Measurements from ENCODE around the gene AFF1.
"Not testable (repeated sequence)": the region's sequence is repeated elsewhere in the genome, so short reads cannot be mapped to it uniquely, and the experiment has no call there.

The AFF1 gene

GRCh38 chr4:86977621-86978184, 42.9 kb downstream of the AFF1 start:
- DNase-seq (ENCODE audit: low read depth) = no peak

- DNase-seq (ENCODE audit: low read depth) = no peak
Measured at GRCh38 chr4:86978709-86979108, 43.9 kb downstream of the AFF1 start.

DNA sequence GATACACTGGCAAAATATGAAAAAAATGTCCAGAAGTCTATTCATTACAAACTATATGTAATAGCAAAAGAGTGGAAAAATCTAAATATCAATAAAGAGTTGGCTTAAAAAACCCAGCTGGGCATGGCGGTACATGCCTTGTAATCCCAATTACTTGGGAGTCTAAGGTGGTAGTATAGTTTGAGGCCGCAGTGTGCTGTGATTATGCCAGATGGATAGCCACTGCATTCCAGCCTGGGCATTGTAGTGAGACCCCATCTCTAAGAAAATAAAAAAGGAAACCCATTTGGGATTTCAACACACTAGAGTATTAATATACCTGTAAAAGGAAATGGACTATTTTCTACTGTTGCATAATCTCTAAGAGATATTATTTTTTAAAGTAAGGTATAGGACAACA, 45.4 kb downstream of the AFF1 start:
- DNase-seq (ENCODE audit: low read depth) = no peak

DNA sequence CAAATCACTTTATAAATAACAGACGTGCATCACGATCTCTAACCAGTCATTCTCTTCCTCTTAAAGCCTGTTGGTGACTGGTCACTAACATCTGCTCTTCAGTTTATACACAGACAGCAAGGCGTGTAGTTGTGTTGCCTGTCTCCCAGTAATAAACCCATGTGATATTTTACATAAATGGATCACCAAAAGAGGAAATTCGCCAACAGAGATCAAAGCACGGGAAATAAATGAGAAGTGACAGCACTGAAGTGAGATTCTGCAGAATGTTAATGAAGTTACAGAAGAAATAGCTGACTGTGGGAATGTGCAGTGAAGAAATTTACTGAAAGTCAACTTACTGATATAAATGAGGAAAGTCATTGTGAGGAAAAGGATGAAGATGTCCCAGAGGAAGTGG, 47.0 kb downstream of the AFF1 start:
- DNase-seq (ENCODE audit: low read depth) = no peak

DNA sequence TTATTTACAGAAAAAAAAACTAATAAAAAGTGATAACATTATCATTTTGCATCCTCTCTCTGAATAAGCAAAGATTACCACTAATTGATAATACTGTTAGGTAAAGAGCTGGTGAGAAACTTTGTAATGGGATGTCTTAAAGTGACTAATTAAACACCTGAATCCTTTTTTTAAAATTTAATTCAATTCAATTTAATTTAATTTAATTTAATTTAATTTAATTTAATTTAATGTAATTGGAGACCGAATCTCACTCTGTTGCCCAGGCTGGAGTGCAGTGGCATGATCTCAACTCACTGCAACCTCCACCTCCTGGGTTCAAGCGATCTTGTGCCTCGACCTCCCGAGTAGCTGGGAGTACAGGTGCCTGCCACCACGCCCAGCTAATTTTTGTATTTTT, 51.0 kb downstream of the AFF1 start:
- DNase-seq (ENCODE audit: low read depth) = not testable (repeated sequence)

GRCh38 chr4:86989658-86990057, 54.8 kb downstream of the AFF1 start:
- DNase-seq (ENCODE audit: low read depth) = not testable (repeated sequence)

DNA sequence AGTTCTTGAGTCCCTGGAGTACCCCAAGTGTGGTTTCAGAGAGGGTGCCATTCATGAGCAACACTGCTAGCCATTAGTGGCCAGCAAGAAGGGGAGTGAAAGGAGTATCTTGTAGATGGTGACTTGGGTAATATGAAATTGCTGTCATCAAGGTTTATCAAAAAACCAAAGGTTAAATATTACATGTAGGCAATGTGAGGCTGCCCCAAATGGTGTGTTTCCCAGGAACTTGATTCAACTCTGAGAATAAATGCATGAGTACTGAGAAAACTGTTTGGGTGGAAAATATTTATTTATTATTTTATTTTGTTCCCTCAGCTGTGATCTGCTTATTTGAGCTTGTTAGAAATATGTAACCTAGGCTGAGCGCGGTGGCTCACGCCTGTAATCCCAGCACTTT, 55.7 kb downstream of the AFF1 start:
- DNase-seq (ENCODE audit: low read depth) = no peak

GRCh38 chr4:86991994-86992393, 57.2 kb downstream of the AFF1 start:
- no peak for DNase-seq (ENCODE audit: low read depth)

- DNase-seq (ENCODE audit: low read depth) = no peak
Measured at GRCh38 chr4:86993909-86994681, 59.3 kb downstream of the AFF1 start.

- DNase-seq (ENCODE audit: low read depth) = no peak
Measured at GRCh38 chr4:86994686-86995085, 59.9 kb downstream of the AFF1 start.

DNA sequence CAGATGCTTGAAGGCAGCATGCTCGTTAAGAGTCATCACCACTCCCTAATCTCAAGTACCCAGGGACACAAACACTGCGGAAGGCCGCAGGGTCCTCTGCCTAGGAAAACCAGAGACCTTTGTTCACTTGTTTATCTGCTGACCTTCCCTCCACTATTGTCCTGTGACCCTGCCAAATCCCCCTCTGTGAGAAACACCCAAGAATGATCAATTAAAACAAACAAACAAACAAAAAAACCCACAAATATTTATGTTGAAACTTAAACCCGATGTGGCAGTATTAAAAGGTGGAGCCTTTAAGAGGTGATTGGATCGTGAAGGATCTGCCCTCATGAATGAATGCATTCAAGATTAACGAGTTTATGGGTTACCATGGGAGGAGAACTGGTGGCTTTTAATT, 61.7 kb downstream of the AFF1 start:
- not testable (repeated sequence) for DNase-seq (ENCODE audit: low read depth)

GRCh38 chr4:86999136-86999643, 64.4 kb downstream of the AFF1 start:
- no peak for DNase-seq (ENCODE audit: low read depth)

DNA sequence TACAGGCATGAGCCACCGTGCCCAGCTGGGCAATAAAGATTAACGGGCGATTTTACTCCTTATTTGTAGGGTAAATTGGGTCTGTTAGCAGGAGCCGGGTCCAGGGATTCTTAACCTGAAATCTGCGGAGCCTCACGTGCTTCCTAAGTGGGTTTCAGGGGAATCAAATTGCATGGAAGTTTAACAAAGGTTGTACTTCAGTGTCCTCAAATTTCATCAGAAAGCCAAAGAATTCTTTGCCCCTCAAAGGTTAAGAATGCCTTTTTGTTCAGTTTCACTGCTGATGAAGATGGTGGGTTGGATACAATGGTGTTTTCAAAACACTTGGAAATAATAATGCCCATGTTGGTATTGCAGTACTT, 67.9 kb downstream of the AFF1 start:
- no peak for DNase-seq (ENCODE audit: low read depth)

DNA sequence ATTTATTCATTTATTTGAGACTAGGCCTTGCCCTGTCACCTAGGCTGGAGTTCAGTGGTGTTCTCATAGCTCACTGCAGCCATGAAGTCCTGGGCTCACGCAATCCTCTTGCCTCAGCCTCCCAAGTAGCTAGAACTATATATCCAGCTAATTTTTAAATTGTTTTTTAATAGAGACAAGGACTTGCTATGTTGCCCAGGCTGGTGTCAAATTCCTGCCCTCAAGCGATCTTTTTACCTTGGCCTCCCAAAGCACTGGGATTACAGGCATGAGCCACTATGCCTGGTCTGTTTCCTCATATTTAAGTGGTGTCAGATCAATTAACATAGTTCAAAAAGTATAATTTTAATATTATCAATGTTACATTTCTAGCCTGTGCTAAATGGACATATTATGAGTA, 68.5 kb downstream of the AFF1 start:
- DNase-seq (ENCODE audit: low read depth) = no peak

- DNase-seq (ENCODE audit: low read depth) = no peak
Measured at GRCh38 chr4:87005369-87005689, 70.5 kb downstream of the AFF1 start.

DNA sequence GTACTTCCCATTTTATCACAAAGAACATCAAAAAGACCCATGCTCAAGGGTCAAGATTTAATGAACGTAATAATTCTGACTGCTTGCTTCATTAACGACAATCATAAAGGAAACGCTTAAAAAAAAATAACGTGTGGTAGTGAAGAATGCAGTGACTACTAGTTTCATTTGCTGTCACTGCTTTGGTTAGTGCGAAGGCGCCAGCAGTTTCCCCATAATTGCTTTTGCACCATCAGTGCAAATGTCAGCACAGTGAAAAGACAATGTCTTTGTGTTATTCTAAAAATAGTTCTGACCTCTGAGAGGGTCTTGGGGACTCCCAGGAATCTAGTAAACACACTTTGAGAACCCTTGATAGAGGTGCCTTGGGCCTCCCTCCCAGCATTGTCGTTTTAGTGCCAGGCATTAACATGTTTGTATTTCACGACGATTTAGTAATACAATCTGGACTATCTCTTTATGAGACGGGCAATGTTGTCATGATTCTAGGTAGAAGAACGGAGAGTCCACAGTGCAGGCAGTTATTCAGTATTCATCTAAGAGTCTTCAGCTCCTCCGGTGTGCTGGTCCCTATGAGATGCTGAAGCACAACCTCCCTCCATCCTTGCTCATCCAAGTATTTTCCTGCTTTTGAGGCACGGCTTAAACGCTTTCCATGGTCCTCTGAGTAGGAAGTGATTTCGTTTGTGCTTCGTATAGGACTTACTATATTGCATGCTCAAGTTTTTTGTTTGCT, 71.0 kb downstream of the AFF1 start:
- no peak for DNase-seq (ENCODE audit: low read depth)

- DNase-seq (ENCODE audit: low read depth) = no peak
Measured at GRCh38 chr4:87006426-87006675, 71.5 kb downstream of the AFF1 start.

DNA sequence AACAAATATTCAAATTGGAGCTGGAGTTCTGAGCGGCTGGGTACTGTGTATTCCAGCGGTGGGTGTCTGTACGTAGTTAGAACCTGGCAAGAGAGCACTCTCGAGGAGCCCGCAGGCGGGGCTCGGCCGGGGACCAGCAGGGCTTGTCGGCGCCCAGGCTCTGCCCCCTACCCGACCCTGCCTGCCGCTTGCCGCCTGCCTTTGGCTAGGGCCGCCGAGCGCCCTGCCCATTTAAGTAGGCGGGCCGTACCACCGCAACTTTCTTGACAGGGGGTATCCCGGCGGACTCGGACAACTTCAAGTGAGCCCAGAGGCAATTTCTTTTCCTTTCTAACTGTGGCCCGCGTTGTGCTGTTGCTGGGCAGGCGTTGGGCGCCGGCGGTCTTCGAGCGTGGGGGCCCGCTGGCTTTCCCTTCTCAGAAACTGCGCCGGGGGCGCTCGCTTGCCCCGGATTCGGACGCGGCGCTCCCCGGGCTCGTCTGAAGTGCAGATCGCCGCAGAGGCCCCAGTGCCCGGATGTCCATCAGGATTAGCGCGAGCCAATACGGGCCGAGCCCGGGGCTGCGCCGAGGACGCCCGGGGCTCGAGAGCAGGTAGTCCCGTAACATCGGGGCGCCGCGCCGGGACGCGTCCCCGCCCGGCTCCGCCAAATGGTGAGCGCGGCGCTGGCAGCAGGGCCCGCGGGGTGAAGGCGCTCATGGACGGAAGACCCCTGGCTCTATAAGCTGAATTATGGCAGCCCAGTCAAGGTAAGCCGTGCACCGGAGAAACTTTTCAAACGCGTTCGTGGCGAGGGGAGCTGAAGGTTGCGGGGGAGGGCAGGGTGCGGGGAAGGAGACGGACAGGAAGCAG, 72.1 kb downstream of the AFF1 start:
- peak; percentile 78 for DNase-seq (ENCODE audit: low read depth)

DNA sequence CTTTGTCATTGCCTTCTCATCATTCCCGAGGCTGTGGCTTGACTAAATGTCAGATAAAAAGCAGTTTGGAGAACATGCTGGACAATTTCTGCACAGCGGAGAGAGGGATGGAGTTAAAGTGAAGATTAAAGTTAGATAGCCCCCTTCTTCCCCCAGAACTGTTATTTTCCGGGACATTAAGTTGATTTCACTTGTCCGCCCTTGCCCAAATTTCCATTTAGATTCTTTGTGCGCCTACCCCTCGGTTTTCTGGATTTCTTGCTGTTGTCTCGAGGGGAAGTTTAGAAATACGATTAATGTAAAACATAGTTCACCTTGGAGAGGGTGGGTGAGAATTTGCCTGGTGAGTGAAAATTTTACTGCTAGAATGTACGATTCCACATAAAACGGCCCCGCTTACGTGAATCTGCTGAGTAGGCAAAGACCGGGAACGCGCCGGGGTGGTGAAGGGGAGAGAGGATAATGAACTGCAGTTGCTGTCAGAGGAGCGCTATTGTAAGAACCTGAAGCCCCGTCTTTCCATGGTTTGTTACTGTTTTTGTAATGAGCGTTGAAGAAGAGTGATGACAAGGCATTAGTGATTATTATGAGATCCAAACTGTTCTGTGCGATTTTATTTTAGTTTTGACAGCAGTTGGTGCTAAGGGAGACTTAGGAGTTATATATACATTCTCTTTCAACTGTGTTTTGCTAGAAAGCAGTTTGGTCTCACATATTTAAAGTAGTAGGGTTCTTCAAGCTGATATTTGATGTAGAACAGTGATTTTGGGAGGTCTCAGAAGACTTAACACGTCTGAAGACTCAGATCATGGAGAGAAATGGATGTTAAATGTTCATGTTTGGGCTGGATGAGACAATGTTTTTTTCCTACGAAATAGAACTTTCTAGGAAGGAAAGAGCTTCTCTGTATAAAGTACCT, 73.0 kb downstream of the AFF1 start:
- no peak for DNase-seq (ENCODE audit: low read depth)

DNA sequence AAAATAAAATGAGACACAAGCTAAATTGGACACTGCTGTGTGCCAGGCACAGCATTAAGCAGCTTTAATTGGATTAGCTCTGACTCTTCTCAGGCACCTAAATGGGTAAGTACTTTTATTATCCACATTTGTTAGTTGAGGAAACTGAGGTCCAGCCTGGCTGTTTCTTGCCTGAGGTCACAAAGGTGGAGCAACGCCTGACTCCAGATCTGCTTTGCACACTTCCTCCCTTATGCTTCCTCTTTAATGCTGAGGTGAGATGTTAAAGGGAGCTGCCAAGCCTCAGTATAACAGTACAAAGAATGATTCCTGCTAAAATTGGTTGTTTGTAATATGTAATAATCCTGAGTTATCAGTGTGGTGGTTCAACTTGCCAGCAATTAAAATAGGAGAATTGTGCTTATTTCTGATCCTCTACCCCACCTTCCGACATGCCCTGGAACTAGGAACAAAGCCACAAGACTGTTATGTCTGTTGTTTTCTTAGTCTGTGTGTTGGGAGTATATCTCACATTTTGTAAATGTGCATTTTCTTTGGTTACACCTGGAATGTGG, 74.4 kb downstream of the AFF1 start:
- no peak for DNase-seq (ENCODE audit: low read depth)

DNA sequence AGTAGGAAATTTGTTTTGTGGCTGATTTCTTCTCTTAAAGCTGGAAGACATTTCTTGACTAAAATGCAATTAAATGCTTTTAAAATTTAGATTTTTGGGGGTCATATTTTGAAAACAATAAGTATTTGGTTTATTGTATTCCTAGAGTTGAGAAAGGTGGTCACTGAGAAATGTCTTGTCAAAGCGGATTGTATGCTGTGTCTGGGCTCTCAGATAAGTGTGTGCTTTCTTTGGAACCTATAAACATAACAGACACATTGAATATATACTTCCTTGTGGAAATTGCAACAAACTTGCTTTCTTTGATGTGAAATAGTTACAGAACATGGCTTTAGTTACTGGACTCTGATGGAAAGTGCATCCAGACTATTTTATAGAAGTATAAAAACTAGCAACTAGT, 75.4 kb downstream of the AFF1 start:
- DNase-seq (ENCODE audit: low read depth) = no peak

Data from stimulated activated CD4-positive, alpha-beta T cell treated with anti-CD3 and anti-CD28 coated beads, Interleukin-2, amount 100 ng/mL, for 4 hours (primary cell).